ENCODE data around the gene SCRN1. TPM values are rescaled to one million over a fixed set of nuclear protein-coding genes. Genes with fewer than 3 reads are reported as not detected.

Gene SCRN1
- total RNA-seq, 1 experiment from 2014 or later, result 37.9 TPM

GRCh38 chr7:29929018-29929807 lies 60.4 kb downstream of the SCRN1 start:
- intact Hi-C loops (cut with micrococcal nuclease), result no loop called here
- CTCF ChIA-PET, result no interaction called here

GRCh38 chr7:29926741-29927140 lies 62.9 kb downstream of the SCRN1 start:
- ChIA-PET POLR2A (ENCODE audit: unreplicated experiment) (no interaction called here), CTCF (no interaction called here)
- Histone ChIP-seq H3K9me2 (replicated peaks; ENCODE audit: low read length) (no peaks in the 10 kb centered on the region), H2AFZ (ENCODE audit: low read length) (no peak overlapping the region), H3K9me3 (ENCODE audit: low read length) (no peaks in the 10 kb centered on the region), H3K36me3 (ENCODE audit: low read depth, low read length) (0 out of 2 replicates have a peak, but pooled peaks cover 3% of the 10 kb centered on the region), H3K9ac (ENCODE audit: low read length) (no peak overlapping the region), H4K20me1 (ENCODE audit: low read length) (no peaks in the 10 kb centered on the region), H3K4me1 (ENCODE audit: insufficient read depth, low read length) (peaks cover under 1% of the 10 kb centered on the region; the same call in 1 of the 2 replicates), H3K79me2 (ENCODE audit: low read length) (no peaks in the 10 kb centered on the region), H3K27ac (ENCODE audit: low read length) (no peak overlapping the region), H3K4me2 (ENCODE audit: low read length) (no peak overlapping the region), H3F3A (ENCODE audit: low read length, unreplicated experiment) (no peaks in the 10 kb centered on the region), H3K27me3 (ENCODE audit: low read length) (no peaks in the 10 kb centered on the region), H3K4me3 (ENCODE audit: low read length) (no peak overlapping the region)
- ATAC-seq (peak; percentile 43), DNase-seq (no peak)
- BruUV-seq (replicated peaks), result no TSS peak
- intact Hi-C loops (cut with micrococcal nuclease), result no loop called here
- TF ChIP-seq CTCF (conservative IDR thresholded peaks at IDR 0.05; ENCODE audit: low read depth, low read length) (no peak), EZH2phosphoT487 (IDR thresholded peaks at IDR 0.05; ENCODE audit: borderline replicate concordance, low read length) (no peak), EZH2 (IDR thresholded peaks at IDR 0.05; ENCODE audit: low read length, unreplicated experiment) (no peak)

More at GRCh38 chr7:29929018-29929807, 60.4 kb downstream of the SCRN1 start:
- H3F3A ChIP-seq (ENCODE audit: low read length, unreplicated experiment), result no peaks in the 10 kb centered on the region
- H3K36me3 ChIP-seq (ENCODE audit: low read depth, low read length), result peaks cover 10% of the 10 kb centered on the region; the same call in 1 of the 2 replicates
- POLR2A ChIA-PET (ENCODE audit: unreplicated experiment), result no interaction called here
- no peak overlapping the region for H3K9ac ChIP-seq (ENCODE audit: low read length)
- no peak overlapping the region for H2AFZ ChIP-seq (ENCODE audit: low read length)
- peaks cover 9% of the 10 kb centered on the region; the same call in 1 of the 2 replicates for H3K4me1 ChIP-seq (ENCODE audit: insufficient read depth, low read length)
- H3K27ac ChIP-seq (ENCODE audit: low read length), result no peak overlapping the region
- no peaks in the 10 kb centered on the region for H3K27me3 ChIP-seq (ENCODE audit: low read length)
- no peaks in the 10 kb centered on the region for H4K20me1 ChIP-seq (ENCODE audit: low read length)
- DNase-seq, result no peak
- no TSS peak for BruUV-seq (replicated peaks)
- TF ChIP-seq EZH2 (IDR thresholded peaks at IDR 0.05; ENCODE audit: low read length, unreplicated experiment) (no peak), EZH2phosphoT487 (IDR thresholded peaks at IDR 0.05; ENCODE audit: borderline replicate concordance, low read length) (no peak), CTCF (conservative IDR thresholded peaks at IDR 0.05; ENCODE audit: low read depth, low read length) (no peak)
- no peaks in the 10 kb centered on the region for H3K9me2 ChIP-seq (replicated peaks; ENCODE audit: low read length)
- H3K9me3 ChIP-seq (ENCODE audit: low read length), result no peaks in the 10 kb centered on the region
- ATAC-seq, result no peak
- H3K4me2 ChIP-seq (ENCODE audit: low read length), result no peak overlapping the region
- no peak overlapping the region for H3K4me3 ChIP-seq (ENCODE audit: low read length)
- no peaks in the 10 kb centered on the region for H3K79me2 ChIP-seq (ENCODE audit: low read length)

GRCh38 chr7:29926216-29926615 lies 63.4 kb downstream of the SCRN1 start:
- no peak overlapping the region for H3K4me3 ChIP-seq (ENCODE audit: low read length)
- H3F3A ChIP-seq (ENCODE audit: low read length, unreplicated experiment), result no peaks in the 10 kb centered on the region
- no peaks in the 10 kb centered on the region for H3K9me2 ChIP-seq (replicated peaks; ENCODE audit: low read length)
- H3K4me2 ChIP-seq (ENCODE audit: low read length), result no peak overlapping the region
- ChIA-PET POLR2A (ENCODE audit: unreplicated experiment) (interaction anchor here (0.7 kb wide), 1 partner anchor 289 kb away, joined by 25 read pairs; no protein-coding TSS in a partner anchor), CTCF (no interaction called here)
- no peaks in the 10 kb centered on the region for H3K79me2 ChIP-seq (ENCODE audit: low read length)
- H3K27ac ChIP-seq (ENCODE audit: low read length), result no peak overlapping the region
- intact Hi-C loops (cut with micrococcal nuclease), result no loop called here
- no peak overlapping the region for H2AFZ ChIP-seq (ENCODE audit: low read length)
- no peak for ATAC-seq
- no peaks in the 10 kb centered on the region for H3K27me3 ChIP-seq (ENCODE audit: low read length)
- H3K36me3 ChIP-seq (ENCODE audit: low read depth, low read length), result 0 out of 2 replicates have a peak, but pooled peaks cover 2% of the 10 kb centered on the region
- H3K4me1 ChIP-seq (ENCODE audit: insufficient read depth, low read length), result no peaks in the 10 kb centered on the region
- H3K9me3 ChIP-seq (ENCODE audit: low read length), result no peaks in the 10 kb centered on the region
- H3K9ac ChIP-seq (ENCODE audit: low read length), result no peak overlapping the region
- TF ChIP-seq EZH2 (IDR thresholded peaks at IDR 0.05; ENCODE audit: low read length, unreplicated experiment), result no peak
- no peak for TF ChIP-seq EZH2phosphoT487 (IDR thresholded peaks at IDR 0.05; ENCODE audit: borderline replicate concordance, low read length)
- TF ChIP-seq CTCF (conservative IDR thresholded peaks at IDR 0.05; ENCODE audit: low read depth, low read length), result no peak
- no peak for DNase-seq
- BruUV-seq (replicated peaks), result no TSS peak
- H4K20me1 ChIP-seq (ENCODE audit: low read length), result no peaks in the 10 kb centered on the region
